Lower leg skin (tissue), 4 donors: ENCODE results near the gene CAMKK1. TPM values are rescaled to one million over a fixed set of nuclear protein-coding genes. Genes with fewer than 3 reads are reported as not detected.
"Not testable (repeated sequence)": the region's sequence is repeated elsewhere in the genome, so short reads cannot be mapped to it uniquely, and the experiment has no call there.

Experiments
- DNase-seq, 2 donors: peaks; one replicate each; pipeline ENCODE4 v3.0.0-alpha.2; 2019; ENCODE audit warnings: low spot score in 2 of 2
- H3K4me3 ChIP-seq: fragments of 200-600 bp; sonication (generic); 2 replicates; pipeline ENCODE4 v1.5.1; 2017; ENCODE audit warnings: mild to moderate bottlenecking, low read depth; ENCODE audit not compliant: poor library complexity, severe bottlenecking
- CTCF ChIP-seq, 3 donors: fragments of 450-650 bp; IDR thresholded peaks; one replicate each; pipeline ENCODE4 v1.5.1; 2016; ENCODE audit warnings: antibody characterized with exemption in 3 of 3, mild to moderate bottlenecking in 3 of 3, moderate library complexity in 2 of 3
- POLR2A ChIP-seq, 2 donors: fragments of 450-650 bp; IDR thresholded peaks; one replicate each; pipeline ENCODE4 v1.6.1; 2016 to 2017; ENCODE audit warnings: antibody characterized with exemption in 2 of 2, mild to moderate bottlenecking in 1 of 2, moderate library complexity in 1 of 2
- WGBS, 2 donors: methylation state at CpG; one replicate each; pipeline ENCODE4 v1.1.5; 2018; 5-methylcytosine and 5-hydroxymethylcytosine counted together
- intact Hi-C: fragments of 100-400 bp; cut with DNase I; formaldehyde crosslinking; loops from one replicate; pipeline ENCODE4 v1.15.0; 2023; ENCODE audit warnings: low total_unique reads
- total RNA-seq, 4 donors: library from RNA; depleted of rRNA; stranded (reverse); fragments of >200 nt; gene quantifications; one replicate each; pipeline ENCODE4 v1.1.0, GENCODE V29; 2016

Gene CAMKK1
- total RNA-seq, 4 donors from 2014 or later, result 7.3 to 21.2 (median 14.6) TPM

- H3K4me3 ChIP-seq, result peak within 1 kb of the TSS; percentile 92
- intact Hi-C loops, result no loop called here
- TF ChIP-seq POLR2A (IDR thresholded peaks at IDR 0.05), result peak in 1 of 2 donors; percentile 5
- TF ChIP-seq CTCF (IDR thresholded peaks at IDR 0.05), result peak in 2 of 3 donors; percentile 52 to 87
- peak; percentile 81 to 97 for DNase-seq
- WGBS, 2 donors, result 0 to 1% methylated on average over 41 to 65 of the region's 76 CpGs
Observed at GRCh38 chr17:3845621-3846436, 47.0 kb downstream of the CAMKK1 start, which contains the start of gene NCBP3. Gene NCBP3, minus strand, starts transcription at chr17:3846246. Its CDS starts 23 bp downstream, at chr17:3846223.

GRCh38 chr17:3845291-3845620 lies 47.6 kb downstream of the CAMKK1 start:
- whole genome bisulfite sequencing, 2 donors, result 0% methylated on average over 8 of the region's 8 CpGs
- peak overlapping the region; percentile 92 for H3K4me3 ChIP-seq
- intact Hi-C loops, result no loop called here
- TF ChIP-seq POLR2A (IDR thresholded peaks at IDR 0.05) (no peak), CTCF (IDR thresholded peaks at IDR 0.05) (no peak)
- no peak for DNase-seq

GRCh38 chr17:3844556-3844955 lies 48.3 kb downstream of the CAMKK1 start:
- DNase-seq, H3K4me3 ChIP-seq, intact Hi-C loops: not testable (repeated sequence)
- WGBS, 2 donors, result 94 to 95% methylated on average over 19 of the region's 19 CpGs

- H3K4me3 ChIP-seq, result no peak overlapping the region
- no peak for DNase-seq
- no peak for TF ChIP-seq POLR2A (IDR thresholded peaks at IDR 0.05)
- no peak for TF ChIP-seq CTCF (IDR thresholded peaks at IDR 0.05)
- WGBS, 2 donors, result 13 to 20% methylated on average over 3 of the region's 3 CpGs
- intact Hi-C loops, result no loop called here
Observed at GRCh38 chr17:3843935-3844516, 48.8 kb downstream of the CAMKK1 start.

- DNase-seq, result no peak
- H3K4me3 ChIP-seq, result no peak overlapping the region
- no peak for TF ChIP-seq CTCF (IDR thresholded peaks at IDR 0.05)
- TF ChIP-seq POLR2A (IDR thresholded peaks at IDR 0.05), result no peak
- intact Hi-C loops, result no loop called here
- WGBS, 2 donors, result 81 to 82% methylated on average over 12 of the region's 12 CpGs
Observed at GRCh38 chr17:3838206-3838605, 54.6 kb downstream of the CAMKK1 start.

GRCh38 chr17:3836551-3836950 lies 56.3 kb downstream of the CAMKK1 start:
- 87 to 96% methylated on average over 10 of the region's 10 CpGs for WGBS, 2 donors
- intact Hi-C loops, result no loop called here
- DNase-seq, result no peak
- H3K4me3 ChIP-seq, result no peak overlapping the region
- TF ChIP-seq POLR2A (IDR thresholded peaks at IDR 0.05), result no peak
- TF ChIP-seq CTCF (IDR thresholded peaks at IDR 0.05), result no peak
